GM12878 (cell line): Measurements from ENCODE around the gene LRRC26. TPM values are rescaled to one million over a fixed set of nuclear protein-coding genes. Genes with fewer than 3 reads are reported as not detected.

Source experiments
- ATAC-seq: fragments of 200-7000 bp; cut with Tn5 transposase; 3 replicates; pipeline ENCODE4 v1.9.1; 2020; ENCODE audit warnings: mild to moderate bottlenecking, moderate library complexity
- BruUV-seq: library from RNA; stranded (reverse); fragments of 400-500 nt; replicated peaks from 2 replicates; lab custom pipeline; 2021; lab: Mats Ljungman, UMichigan
- CTCF ChIA-PET: fragments of 300-600 bp; sonication (Branson Sonifier 250); formaldehyde crosslinking; extraction: SDS; loops from one replicate; lab custom pipeline; 2021; ENCODE audit warnings: inconsistent platforms; lab: Yijun Ruan, JAX
- POLR2A ChIA-PET: fragments of 350-600 bp; formaldehyde crosslinking; extraction: SDS; loops from one replicate; lab custom pipeline; 2021; ENCODE audit warnings: inconsistent platforms; lab: Charles Lee
- RAD21 ChIA-PET: fragments of 300-600 bp; sonication (Branson Sonifier 250); formaldehyde crosslinking; loops from one replicate; lab custom pipeline; 2023; ENCODE audit warnings: antibody characterized with exemption; ENCODE audit not compliant: unreplicated experiment; lab: Charles Lee
- SMC1A ChIA-PET: fragments of 300-600 bp; sonication (Branson Sonifier 250); formaldehyde crosslinking; loops from one replicate; lab custom pipeline; 2023; ENCODE audit not compliant: unreplicated experiment, uncharacterized antibody; lab: Charles Lee
- DNase-seq: peaks from one replicate; pipeline ENCODE4 v3.0.0-alpha.2; 2011; ENCODE audit warnings: low read depth, low spot score
- FAIRE-seq: peaks from 3 replicates; lab custom pipeline; 2011; peaks lifted over from hg19 to GRCh38; lab: Jason Lieb, UNC
- H2AFZ ChIP-seq: 2 replicates; pipeline ENCODE4 v1.6.0; 2011; ENCODE audit warnings: low read depth, low read length, control low read depth; ENCODE audit not compliant: control insufficient read depth
- H3K27ac ChIP-seq: 2 replicates; pipeline ENCODE4 v1.5.1; 2011; ENCODE audit warnings: control low read depth; ENCODE audit not compliant: control insufficient read depth, insufficient read depth
- H3K27me3 ChIP-seq, 2 experiments: replicated peaks in 1 of 2; 2 replicates each; pipeline versions ENCODE4 v1.6.0 to v1.6.1; 2011; ENCODE audit warnings: low read length in 1 of 2; ENCODE audit not compliant: control insufficient read depth in 2 of 2, insufficient read depth in 2 of 2
- H3K36me3 ChIP-seq, 2 experiments: 2 replicates each; pipeline ENCODE4 v1.5.1; 2011; ENCODE audit warnings: low read length in 1 of 2; ENCODE audit not compliant: control insufficient read depth in 2 of 2, insufficient read depth in 2 of 2
- H3K4me1 ChIP-seq: 2 replicates; pipeline ENCODE4 v1.6.1; 2011; ENCODE audit warnings: mild to moderate bottlenecking, low read length, moderate library complexity, mixed read lengths; ENCODE audit not compliant: control insufficient read depth, insufficient read depth
- H3K4me2 ChIP-seq: 2 replicates; pipeline ENCODE4 v1.6.0; 2011; ENCODE audit warnings: control low read depth; ENCODE audit not compliant: control insufficient read depth, insufficient read depth
- H3K4me3 ChIP-seq: fragments of 200-600 bp; sonication (generic); 2 replicates; pipeline ENCODE4 v1.5.1; 2016
- H3K79me2 ChIP-seq: 2 replicates; pipeline ENCODE4 v1.6.0; 2011; ENCODE audit warnings: low read length; ENCODE audit not compliant: control insufficient read depth, insufficient read depth
- H3K9ac ChIP-seq: 2 replicates; pipeline ENCODE4 v1.8.0; 2011; ENCODE audit warnings: low read length, control low read depth, mixed read lengths; ENCODE audit not compliant: control insufficient read depth, insufficient read depth
- H3K9me3 ChIP-seq: replicated peaks from 3 replicates; pipeline ENCODE4 v1.5.1; 2011; ENCODE audit warnings: mild to moderate bottlenecking, low read length; ENCODE audit not compliant: control insufficient read depth, insufficient read depth
- H4K20me1 ChIP-seq: 2 replicates; pipeline ENCODE4 v1.6.0; 2011; ENCODE audit not compliant: control insufficient read depth, insufficient read depth
- BRCA1 ChIP-seq: IDR thresholded peaks from 2 replicates; pipeline ENCODE4 v1.6.1; 2011; ENCODE audit warnings: low read depth, low read length, improper control_type of control experiment
- EZH2 ChIP-seq: IDR thresholded peaks from 2 replicates; pipeline ENCODE4 v1.6.1; 2012; ENCODE audit warnings: low read depth, mild to moderate bottlenecking, control low read depth, inconsistent platforms, low read length, borderline replicate concordance; ENCODE audit not compliant: control insufficient read depth
- HDAC6 ChIP-seq: fragments of 200-600 bp; sonication (generic); IDR thresholded peaks from one replicate; pipeline ENCODE4 v1.8.0; 2017; ENCODE audit warnings: antibody characterized with exemption; ENCODE audit not compliant: unreplicated experiment
- PAX5 ChIP-seq: IDR thresholded peaks from 2 replicates; pipeline ENCODE4 v1.6.1; 2011; ENCODE audit warnings: low read depth, low read length, borderline replicate concordance
- RAD21 ChIP-seq: IDR thresholded peaks from 2 replicates; pipeline ENCODE4 v1.6.1; 2011; ENCODE audit warnings: mild to moderate bottlenecking, low read depth, low read length, moderate library complexity; ENCODE audit not compliant: insufficient read depth
- STAT1 ChIP-seq: fragments of 450-650 bp; conservative IDR thresholded peaks from 2 replicates; pipeline ENCODE4 v1.6.1; 2014; ENCODE audit warnings: antibody characterized with exemption, mild to moderate bottlenecking
- STAT3 ChIP-seq: IDR thresholded peaks from 2 replicates; pipeline ENCODE4 v1.6.1; 2011; ENCODE audit warnings: low read depth, low read length, improper control_type of control experiment
- ZNF24 ChIP-seq: fragments of 450-650 bp; IDR thresholded peaks from 2 replicates; pipeline ENCODE4 v1.6.1; 2017; ENCODE audit warnings: antibody characterized with exemption, mild to moderate bottlenecking
- WGBS: methylation state at CpG from one replicate; pipeline ENCODE4 v1.1.6; 2016; ENCODE audit warnings: low lambda C conversion rate; ENCODE audit not compliant: insufficient replicate concordance, insufficient coverage; ENCODE audit errors: missing lambda C conversion rate; 5-methylcytosine and 5-hydroxymethylcytosine counted together
- in situ Hi-C: fragments of 300-500 bp; cut with MboI; formaldehyde crosslinking; loops from 9 replicates; pipeline ENCODE4 v1.14.3; 2018; ENCODE audit warnings: mixed read lengths
- intact Hi-C: fragments of 100-400 bp; cut with micrococcal nuclease; formaldehyde crosslinking; loops from one replicate; pipeline ENCODE4 v1.14.2; 2022; ENCODE audit not compliant: unreplicated experiment
- polyA plus RNA-seq, 11 experiments: library from polyadenylated mRNA; depleted of rRNA in 4 of 11; unstranded in 6 of 11; stranded (reverse) in 5 of 11; fragments of >200 nt; fragmentation: Nextera tagmentation in 4 of 11; fragmentation: Illumina TruSeq in 1 of 11; extraction: Ambion mirVana in 4 of 11; extraction: Trizol in 1 of 11; gene quantifications; 1 replicate in 1 of 11; 2 replicates in 10 of 11; pipeline versions ENCODE4 v1.2.1 to v1.2.3, GENCODE V29; 2011 to 2016; ENCODE audit warnings: inconsistent platforms in 2 of 11, missing spikeins in 2 of 11, low read depth in 1 of 11
- total RNA-seq, 4 experiments: library from RNA; depleted of rRNA in 3 of 4; stranded (reverse); fragments of >200 nt in 3 of 4; fragmentation: Illumina TruSeq in 1 of 4; extraction: Trizol in 1 of 4; gene quantifications; 2 replicates each; pipeline versions ENCODE4 v1.2.1 to v1.2.3, GENCODE V29; 2013 to 2021
- TF ChIP-seq, protein P1 (sequence below): fragments of 450-650 bp; formaldehyde crosslinking; IDR thresholded peaks from 2 replicates; pipeline ENCODE4 v1.4.0; 2022; ENCODE audit warnings: mild to moderate bottlenecking, moderate library complexity

LRRC26 gene
- total and polyA plus RNA-seq, 10 of the 15 experiments (the other 5 are each of a cell fraction or from before 2014, with no cell fraction given): 0.29 to 0.91 (median 0.64) TPM; not detected in 5

DNA sequence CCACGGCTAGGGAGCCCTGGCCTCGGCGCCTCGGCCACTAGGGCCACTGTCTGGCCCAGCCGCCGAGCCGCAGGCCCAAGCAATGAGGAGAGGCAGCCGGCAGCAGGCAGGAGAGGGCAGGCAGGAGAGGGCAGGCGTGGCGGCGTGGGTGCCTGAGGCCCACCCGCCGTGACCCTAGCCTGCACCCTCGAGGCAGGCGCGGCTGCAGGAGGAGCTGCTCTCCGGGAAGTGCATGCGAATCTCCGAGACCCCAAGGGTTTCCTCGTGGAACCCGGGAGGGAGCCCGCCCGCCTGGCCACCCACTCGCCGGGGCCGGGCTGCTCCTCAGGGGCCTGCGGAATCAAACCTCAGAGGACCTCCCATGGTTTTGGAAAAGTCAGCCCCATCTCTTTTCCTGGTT, 21.6 kb downstream of the LRRC26 start:
- intact Hi-C loops: no loop called here
- WGBS: 79% methylated on average over 27 of the region's 27 CpGs
- FAIRE-seq: no peak
- Histone ChIP-seq H4K20me1 (no peaks in the 10 kb centered on the region), H3K4me3 (no peak overlapping the region)
- no peak for DNase-seq
- CTCF ChIA-PET: no interaction called here
- SMC1A ChIA-PET: interaction anchor here (4.7 kb wide), 1 partner anchor 18 kb away, joined by 28 read pairs; no protein-coding TSS in a partner anchor
- TF ChIP-seq ZNF24: no peak
- no peak for TF ChIP-seq STAT3
- TF ChIP-seq, all 136 proteins: peak for 0
- RAD21 ChIA-PET: interaction anchor here (3.6 kb wide), 1 partner anchor 62 kb away, joined by 11 read pairs; the partner anchor contains the start of gene MAN1B1
- no peak overlapping the region for H3K4me2 ChIP-seq
- ATAC-seq: no peak
- no peaks in the 10 kb centered on the region for H3K36me3 ChIP-seq
- no peaks in the 10 kb centered on the region; the same call in 2 of the 3 replicates for H3K9me3 ChIP-seq
- POLR2A ChIA-PET: interaction anchor here (1.0 kb wide), 1 partner anchor 18 kb away, joined by 3 read pairs; no protein-coding TSS in a partner anchor
- no peaks in the 10 kb centered on the region for H3K79me2 ChIP-seq
- no peaks in the 10 kb centered on the region for H3K27me3 ChIP-seq
- no peak overlapping the region for H2AFZ ChIP-seq
- BruUV-seq: no TSS peak
- H3K9ac ChIP-seq: no peak overlapping the region
- H3K27ac ChIP-seq: no peak overlapping the region
- in situ Hi-C loops: no loop called here
- H3K4me1 ChIP-seq: peaks cover 9% of the 10 kb centered on the region; the same call in 1 of the 2 replicates

DNA sequence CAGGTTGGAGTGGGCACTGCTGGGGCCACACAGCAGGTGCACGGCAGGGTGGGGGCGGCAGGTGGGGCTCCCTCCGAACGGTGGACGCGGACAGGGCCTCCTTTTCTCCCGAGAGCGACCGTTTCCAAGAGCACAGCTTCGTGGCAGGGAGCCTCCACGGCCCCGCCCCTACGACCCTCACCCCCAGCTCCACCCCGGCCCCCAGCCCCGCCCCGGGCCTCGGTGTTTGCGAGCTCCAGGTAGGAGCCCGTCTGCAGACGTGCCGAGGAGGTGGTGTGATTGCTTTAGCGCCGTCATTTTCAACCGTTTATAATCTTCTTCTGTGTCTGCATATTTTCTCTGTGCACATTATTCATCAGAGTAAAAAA, 22.1 kb downstream of the LRRC26 start:
- Histone ChIP-seq H3K9me3 (no peaks in the 10 kb centered on the region; the same call in 2 of the 3 replicates), H3K4me3 (no peak overlapping the region), H3K9ac (no peak overlapping the region), H3K27ac (no peak overlapping the region), H3K36me3 (no peaks in the 10 kb centered on the region), H2AFZ (no peak overlapping the region), H3K4me1 (peaks cover 9% of the 10 kb centered on the region; the same call in 1 of the 2 replicates), H3K4me2 (no peak overlapping the region), H3K27me3 (no peaks in the 10 kb centered on the region), H4K20me1 (no peaks in the 10 kb centered on the region), H3K79me2 (no peaks in the 10 kb centered on the region)
- no TSS peak for BruUV-seq
- ATAC-seq (no peak), DNase-seq (no peak), FAIRE-seq (no peak)
- 48% methylated on average over 18 of the region's 24 CpGs for WGBS
- CTCF ChIA-PET: no interaction called here
- RAD21 ChIA-PET: interaction anchor here (0.6 kb wide), 1 partner anchor 13 kb away, joined by 3 read pairs; no protein-coding TSS in a partner anchor
- SMC1A ChIA-PET: no interaction called here
- intact Hi-C loops (no loop called here), in situ Hi-C loops (no loop called here)
- TF ChIP-seq RAD21 (no peak), HDAC6 (no peak), PAX5 (no peak), BRCA1 (no peak), STAT1 (no peak), EZH2 (no peak)
- TF ChIP-seq, protein P1, sequence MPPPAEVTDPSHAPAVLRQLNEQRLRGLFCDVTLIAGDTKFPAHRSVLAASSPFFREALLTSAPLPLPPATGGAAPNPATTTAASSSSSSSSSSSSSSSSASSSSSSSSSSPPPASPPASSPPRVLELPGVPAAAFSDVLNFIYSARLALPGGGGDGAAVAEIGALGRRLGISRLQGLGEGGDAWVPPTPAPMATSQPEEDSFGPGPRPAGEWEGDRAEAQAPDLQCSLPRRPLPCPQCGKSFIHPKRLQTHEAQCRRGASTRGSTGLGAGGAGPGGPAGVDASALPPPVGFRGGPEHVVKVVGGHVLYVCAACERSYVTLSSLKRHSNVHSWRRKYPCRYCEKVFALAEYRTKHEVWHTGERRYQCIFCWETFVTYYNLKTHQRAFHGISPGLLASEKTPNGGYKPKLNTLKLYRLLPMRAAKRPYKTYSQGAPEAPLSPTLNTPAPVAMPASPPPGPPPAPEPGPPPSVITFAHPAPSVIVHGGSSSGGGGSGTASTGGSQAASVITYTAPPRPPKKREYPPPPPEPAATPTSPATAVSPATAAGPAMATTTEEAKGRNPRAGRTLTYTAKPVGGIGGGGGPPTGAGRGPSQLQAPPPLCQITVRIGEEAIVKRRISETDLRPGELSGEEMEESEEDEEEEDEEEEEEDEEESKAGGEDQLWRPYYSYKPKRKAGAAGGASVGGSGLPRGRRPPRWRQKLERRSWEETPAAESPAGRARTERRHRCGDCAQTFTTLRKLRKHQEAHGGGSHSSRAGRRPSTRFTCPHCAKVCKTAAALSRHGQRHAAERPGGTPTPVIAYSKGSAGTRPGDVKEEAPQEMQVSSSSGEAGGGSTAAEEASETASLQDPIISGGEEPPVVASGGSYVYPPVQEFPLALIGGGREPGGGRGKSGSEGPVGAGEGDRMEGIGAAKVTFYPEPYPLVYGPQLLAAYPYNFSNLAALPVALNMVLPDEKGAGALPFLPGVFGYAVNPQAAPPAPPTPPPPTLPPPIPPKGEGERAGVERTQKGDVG: no peak
- POLR2A ChIA-PET: interaction anchor here (1.0 kb wide), 1 partner anchor 18 kb away, joined by 3 read pairs; no protein-coding TSS in a partner anchor
